GM19438 (cell line): ENCODE data around the gene FN1.
A peak's percentile ranks its signal among the peaks of the same experiment; 100 is the strongest.

Experiments
- ATAC-seq: cut with Tn5 transposase; IDR thresholded peaks from one replicate; pipeline ENCODE4 v1.9.1; 2021; ENCODE audit warnings: low read depth; ENCODE audit not compliant: unreplicated experiment

Gene FN1

GRCh38 chr2:215435870-215436704 is at the start of gene FN1:
FN1 (minus strand) TSS chr2:215436068; CDS start chr2:215435802, 266 bp downstream.
- ATAC-seq: peak; percentile 73

- no peak for ATAC-seq
These were observed 49.2 kb upstream of the FN1 start for GRCh38 chr2:215485032-215485431.

- no peak for ATAC-seq
These were observed 48.7 kb upstream of the FN1 start for GRCh38 chr2:215484570-215484969.

- no peak for ATAC-seq
These were observed 47.6 kb upstream of the FN1 start for GRCh38 chr2:215483431-215483830.

GRCh38 chr2:215479536-215480240 is 43.8 kb upstream of the FN1 start:
- ATAC-seq: no peak

GRCh38 chr2:215479121-215479520 is 43.3 kb upstream of the FN1 start:
- no peak for ATAC-seq

GRCh38 chr2:215476424-215476823 is 40.6 kb upstream of the FN1 start:
- ATAC-seq: no peak

- no peak for ATAC-seq
These were observed 30.4 kb upstream of the FN1 start for GRCh38 chr2:215466097-215466909.

- no peak for ATAC-seq
These were observed 29.4 kb upstream of the FN1 start for GRCh38 chr2:215465256-215465655.

GRCh38 chr2:215461836-215462532 is 26.1 kb upstream of the FN1 start:
- no peak for ATAC-seq

GRCh38 chr2:215460682-215461382 is 25.0 kb upstream of the FN1 start:
- ATAC-seq: no peak

- ATAC-seq: no peak
These were observed 20.1 kb upstream of the FN1 start for GRCh38 chr2:215455958-215456357.

- no peak for ATAC-seq
These were observed 18.8 kb upstream of the FN1 start for GRCh38 chr2:215454519-215455246.

- ATAC-seq: no peak
These were observed 16.9 kb upstream of the FN1 start for GRCh38 chr2:215452725-215453124.

- no peak for ATAC-seq
These were observed 15.3 kb upstream of the FN1 start for GRCh38 chr2:215451012-215451756.

- no peak for ATAC-seq
These were observed 14.5 kb upstream of the FN1 start for GRCh38 chr2:215450188-215451011.

- ATAC-seq: no peak
These were observed 11.8 kb upstream of the FN1 start for GRCh38 chr2:215447673-215448081.

GRCh38 chr2:215447056-215447455 is 11.2 kb upstream of the FN1 start:
- ATAC-seq: no peak
